GM21737 (cell line): ENCODE data around the gene FOS.
"Not testable (repeated sequence)": the region's sequence is repeated elsewhere in the genome, so short reads cannot be mapped to it uniquely, and the experiment has no call there.

Experiments
- ATAC-seq: cut with Tn5 transposase; IDR thresholded peaks from one replicate; pipeline ENCODE4 v1.9.1; 2021; ENCODE audit warnings: mild to moderate bottlenecking, moderate library complexity; ENCODE audit not compliant: unreplicated experiment

Gene FOS

GRCh38 chr14:75293920-75294648 lies 15.5 kb downstream of the FOS start:
- peak; percentile 94 for ATAC-seq

GRCh38 chr14:75294649-75295033 lies 16.0 kb downstream of the FOS start:
- no peak for ATAC-seq

- ATAC-seq, result no peak
Measured at GRCh38 chr14:75295061-75295461, 16.4 kb downstream of the FOS start.

DNA sequence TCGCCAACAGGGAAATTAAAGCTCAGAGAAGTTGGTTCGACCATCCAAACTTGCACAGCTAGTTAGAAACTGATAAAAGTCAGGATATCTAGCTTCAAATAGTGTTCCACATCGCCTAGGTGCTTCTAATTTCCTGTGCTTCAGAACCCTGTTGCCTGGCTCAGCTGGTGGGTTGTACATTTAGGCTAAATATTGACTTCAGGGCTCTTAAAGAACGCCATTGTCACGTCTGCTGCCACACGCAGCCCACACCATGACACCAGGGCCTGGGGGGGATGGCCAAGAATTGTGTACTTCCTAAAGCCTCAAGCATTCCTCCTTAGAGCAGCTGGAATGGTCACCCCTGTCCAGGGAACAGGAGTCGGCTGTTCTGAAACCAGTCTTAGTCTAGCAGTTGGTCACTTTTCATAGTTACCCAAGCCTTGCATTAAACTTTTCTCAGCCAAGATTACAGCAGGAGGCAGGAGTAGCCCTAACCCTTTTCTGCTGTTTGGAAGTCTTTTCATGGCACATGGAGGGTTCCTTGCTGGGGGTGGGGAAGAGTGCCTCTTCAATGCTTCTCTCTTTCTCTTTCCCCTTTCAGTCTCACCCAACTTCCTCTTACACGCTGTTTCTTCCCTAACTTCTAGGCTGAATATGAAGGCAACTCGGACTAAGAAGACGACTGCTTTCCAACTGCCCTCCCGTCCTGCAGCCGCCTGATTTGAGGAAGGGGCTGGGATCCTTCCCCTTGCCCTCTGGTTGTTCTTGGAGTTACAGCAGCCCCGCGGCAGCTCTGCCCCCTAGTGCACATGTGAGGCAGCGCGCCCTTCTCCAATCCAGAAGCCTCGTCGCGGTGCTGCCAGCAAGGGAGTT lies 17.1 kb downstream of the FOS start:
- ATAC-seq, result no peak

DNA sequence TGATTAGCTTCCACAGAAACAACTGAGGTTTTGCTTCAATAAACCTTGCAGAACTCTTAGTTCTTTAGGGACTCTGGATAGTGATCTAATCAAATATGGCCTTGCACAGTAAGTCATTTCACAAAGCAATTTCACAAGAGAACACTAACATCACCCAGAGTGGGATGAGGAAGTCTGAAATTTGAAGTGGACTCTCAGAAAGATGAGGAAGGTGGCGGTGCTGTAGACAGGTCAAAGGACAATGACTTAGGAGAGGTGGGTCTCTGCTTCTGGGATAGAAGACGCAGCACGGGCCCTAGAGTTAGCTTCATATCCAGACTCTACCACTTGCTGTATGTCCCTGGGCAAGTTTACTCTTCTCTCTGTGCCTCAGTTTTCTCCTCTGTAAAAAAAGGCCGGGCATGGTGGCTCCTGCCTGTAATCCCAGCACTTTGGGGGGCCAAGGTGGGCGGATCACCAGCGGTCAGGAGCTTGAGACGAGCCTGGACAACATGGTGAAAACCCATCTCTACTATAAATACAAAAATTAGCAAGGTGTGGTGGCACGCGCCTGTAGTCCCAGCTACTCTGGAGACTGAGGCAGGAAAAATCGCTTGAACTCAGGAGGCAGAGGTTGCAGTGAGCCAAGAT lies 18.9 kb downstream of the FOS start:
- ATAC-seq, result no peak

- ATAC-seq, result no peak
Measured at GRCh38 chr14:75298187-75298965, 19.7 kb downstream of the FOS start.

DNA sequence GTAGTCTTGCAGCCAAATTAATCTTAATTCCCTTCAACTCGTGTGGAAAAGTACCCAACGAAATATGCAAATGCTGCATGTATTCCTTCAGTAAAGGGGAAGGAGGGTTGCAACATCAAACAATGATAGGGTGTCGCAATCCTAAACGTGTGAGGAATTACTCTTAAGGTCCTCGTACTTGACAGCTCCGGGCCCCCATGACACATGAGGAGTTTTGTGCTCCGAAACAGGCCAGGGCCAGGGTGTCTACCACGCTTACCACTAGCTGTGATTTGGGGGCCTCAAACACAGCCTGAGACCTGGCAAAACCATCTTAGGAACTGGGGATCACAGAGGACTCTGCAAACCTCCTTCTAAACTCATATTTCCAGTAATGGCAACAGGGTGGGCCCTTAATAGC lies 20.4 kb downstream of the FOS start:
- no peak for ATAC-seq

DNA sequence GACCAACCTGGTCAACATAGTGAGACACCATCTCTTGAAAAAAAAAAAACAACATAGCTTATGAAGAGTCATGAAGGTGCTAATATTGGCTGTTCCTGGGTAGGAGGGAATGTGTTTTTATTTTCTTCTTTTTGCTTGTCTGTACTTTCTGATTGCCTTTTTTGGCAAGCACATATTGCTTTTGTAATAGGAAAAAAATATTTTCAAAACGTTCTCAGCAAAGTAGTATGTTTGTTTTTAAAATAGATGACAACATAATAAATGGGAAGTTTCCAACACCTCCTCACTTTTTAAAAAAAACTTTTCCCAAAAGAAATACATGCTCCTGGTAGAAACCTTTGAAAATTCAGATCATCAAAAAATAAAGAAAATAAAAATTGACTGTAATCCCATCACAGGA lies 20.9 kb downstream of the FOS start:
- ATAC-seq, result no peak

DNA sequence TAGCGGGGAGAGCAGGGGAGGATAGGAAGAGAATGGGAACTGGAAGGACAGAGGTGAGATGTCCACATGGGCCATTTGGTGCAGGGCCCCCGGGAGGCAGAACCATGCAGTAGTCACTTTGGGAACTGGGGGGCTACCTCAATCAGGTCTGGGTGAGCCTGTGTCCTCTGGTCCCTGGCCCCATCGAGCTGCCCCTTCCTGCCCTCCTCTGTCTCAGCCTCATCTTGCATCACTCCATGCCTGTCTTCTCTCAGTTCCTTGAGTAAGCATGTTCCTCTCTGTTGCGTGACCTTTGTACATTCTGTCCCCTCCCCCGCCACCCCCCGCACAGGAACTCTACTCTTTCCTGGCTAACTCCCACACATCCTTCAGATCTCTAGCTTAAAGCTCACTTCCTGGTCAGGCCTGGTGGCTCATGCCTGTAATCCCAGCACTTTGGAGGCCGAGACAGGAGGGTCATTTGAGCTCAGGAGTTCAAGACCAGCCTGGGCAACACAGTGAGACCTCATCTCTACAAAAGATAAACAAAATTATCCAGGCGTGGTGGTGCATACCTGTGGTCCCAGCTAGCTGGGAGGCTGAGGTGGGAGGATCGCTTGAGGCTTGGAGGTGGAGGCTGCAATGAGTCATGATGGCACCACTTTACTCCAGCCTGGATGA lies 23.2 kb downstream of the FOS start:
- no peak for ATAC-seq

DNA sequence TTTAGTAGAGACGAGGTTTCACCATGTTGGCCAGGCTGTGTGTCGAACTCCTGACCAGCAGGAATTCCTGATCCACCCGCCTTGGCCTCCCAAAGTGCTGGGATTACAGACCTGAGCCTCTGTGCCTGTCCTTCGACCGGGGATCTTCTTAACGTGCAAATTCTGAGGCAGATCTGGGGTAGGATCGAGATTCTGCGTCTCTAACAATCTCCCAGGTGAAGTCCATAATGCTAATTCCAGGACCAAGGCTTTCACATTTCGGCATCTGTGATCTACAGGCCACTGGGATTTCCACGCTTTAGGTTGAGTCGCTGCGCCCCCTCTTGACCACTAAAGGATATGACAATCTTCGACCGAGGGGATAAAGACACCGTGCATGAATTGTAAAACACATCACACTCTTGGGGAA lies 24.8 kb downstream of the FOS start:
- no peak for ATAC-seq

GRCh38 chr14:75306410-75306809 lies 27.8 kb downstream of the FOS start:
- ATAC-seq, result not testable (repeated sequence)

- ATAC-seq, result peak; percentile 55
Measured at GRCh38 chr14:75306927-75307699, 28.5 kb downstream of the FOS start.

DNA sequence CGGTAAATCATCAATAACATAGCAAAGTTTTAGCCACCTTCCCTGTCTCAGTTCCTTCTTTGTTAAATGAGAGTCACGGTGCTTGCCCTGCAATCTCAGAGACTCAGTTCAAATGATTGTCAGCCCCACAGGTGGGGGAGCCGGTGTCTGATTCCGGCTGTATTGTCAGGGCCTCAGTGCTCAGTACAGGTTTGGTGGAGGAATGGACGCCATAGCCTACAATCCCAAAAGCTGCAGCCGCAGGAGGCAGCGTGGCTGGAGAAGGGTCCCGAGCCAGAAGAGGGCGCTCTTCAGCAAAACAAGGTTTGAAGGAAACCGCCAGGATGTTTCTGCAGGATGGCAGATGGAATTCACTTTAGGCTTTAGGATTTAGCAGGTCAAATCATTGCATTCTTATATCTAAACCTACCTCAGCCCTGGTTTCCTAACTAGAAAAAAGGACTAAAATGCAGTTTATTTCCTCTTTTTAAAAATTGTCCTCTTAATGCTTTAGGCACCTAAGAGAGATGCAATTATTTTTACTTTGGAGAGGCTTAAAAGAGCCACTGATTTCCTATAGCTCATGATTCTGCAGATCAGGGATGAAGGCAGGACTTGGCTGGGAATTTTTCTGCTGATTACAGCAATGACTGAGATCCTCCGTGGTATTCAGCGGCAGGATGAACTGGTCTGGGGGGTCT lies 29.2 kb downstream of the FOS start:
- no peak for ATAC-seq

DNA sequence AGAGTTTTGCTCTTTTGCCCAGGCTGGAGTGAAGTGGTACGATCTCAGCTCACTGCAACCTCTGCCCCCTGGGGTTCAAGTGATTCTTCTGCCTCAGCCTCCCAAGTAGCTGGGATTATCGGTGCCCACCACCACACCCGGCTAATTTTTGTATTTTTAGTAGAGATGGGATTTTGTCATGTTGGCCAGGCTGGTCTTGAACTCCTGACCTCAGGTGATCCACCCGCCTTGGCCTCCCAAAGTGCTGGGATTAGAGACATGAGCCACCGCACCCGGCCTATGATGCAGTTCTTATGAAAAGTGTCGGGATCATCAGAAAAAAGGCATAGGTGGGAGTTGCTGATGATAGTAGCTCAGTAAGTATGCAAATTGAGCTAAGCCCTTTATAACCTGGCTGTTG lies 30.4 kb downstream of the FOS start:
- not testable (repeated sequence) for ATAC-seq

GRCh38 chr14:75309561-75309960 lies 30.9 kb downstream of the FOS start:
- not testable (repeated sequence) for ATAC-seq

DNA sequence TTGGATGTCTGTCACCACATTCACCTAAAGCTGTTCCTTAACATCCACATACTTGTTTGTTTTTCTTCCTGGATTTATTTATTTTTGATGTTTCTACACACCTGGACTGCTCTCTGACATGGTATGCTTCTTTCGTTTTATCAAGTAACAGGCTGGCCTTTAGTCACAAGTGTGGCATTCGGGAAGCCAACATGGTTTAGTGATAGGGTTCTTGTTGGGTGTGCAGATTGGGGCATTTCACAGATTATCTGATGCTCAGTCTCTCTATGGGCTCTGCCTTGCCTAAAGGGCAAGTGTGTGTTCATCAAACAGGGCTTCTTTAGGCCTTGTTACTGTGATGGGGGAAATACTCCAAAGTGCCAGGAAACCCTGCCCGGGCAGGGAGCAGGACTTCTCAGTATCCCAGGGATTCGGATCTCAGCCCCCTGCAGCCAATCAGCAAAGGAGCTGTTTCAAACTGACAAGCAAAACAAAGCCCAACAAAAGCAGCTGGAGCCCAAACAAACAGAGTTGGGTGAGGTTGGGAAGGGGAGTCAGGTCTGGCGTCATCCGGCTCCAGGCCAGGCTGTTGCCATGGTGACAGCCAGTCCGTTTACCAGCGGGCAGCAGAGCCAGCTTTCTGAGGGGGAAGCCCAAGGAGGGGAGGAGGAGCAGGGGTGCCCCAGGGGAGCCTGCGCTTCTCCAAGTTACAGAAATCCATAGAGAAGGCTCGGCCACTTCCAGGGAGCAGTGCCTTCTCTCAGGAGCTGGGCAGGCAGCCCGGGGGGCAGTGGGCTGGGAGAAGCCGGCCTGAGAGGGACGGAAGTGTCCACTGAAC lies 31.9 kb downstream of the FOS start:
- no peak for ATAC-seq

- no peak for ATAC-seq
Measured at GRCh38 chr14:75311356-75311755, 32.7 kb downstream of the FOS start.

- no peak for ATAC-seq
Measured at GRCh38 chr14:75312341-75312740, 33.7 kb downstream of the FOS start.
